ENCODE measurements around the gene PDE4D. TPM values are rescaled to one million over a fixed set of nuclear protein-coding genes. Genes with fewer than 3 reads are reported as not detected.
"Not testable (repeated sequence)": the region's sequence is repeated elsewhere in the genome, so short reads cannot be mapped to it uniquely, and the experiment has no call there.

The PDE4D gene
- polyA plus RNA-seq, 3 donors: 17.7 to 21.3 (median 19.7) TPM

- DNase-seq: no peak
Observed at GRCh38 chr5:58968350-58968749, 925.2 kb downstream of the PDE4D start.

GRCh38 chr5:58967597-58968281, 925.8 kb downstream of the PDE4D start:
- DNase-seq: no peak

GRCh38 chr5:58965677-58966414, 927.7 kb downstream of the PDE4D start:
- no peak for DNase-seq

GRCh38 chr5:58963821-58964220, 929.7 kb downstream of the PDE4D start:
- no peak for DNase-seq

- no peak for DNase-seq
Observed at GRCh38 chr5:58963361-58963760, 930.2 kb downstream of the PDE4D start.

GRCh38 chr5:58961631-58962280, 931.8 kb downstream of the PDE4D start:
- DNase-seq: no peak

GRCh38 chr5:58958701-58959100, 934.8 kb downstream of the PDE4D start:
- no peak for DNase-seq

GRCh38 chr5:58953218-58953617, 940.3 kb downstream of the PDE4D start:
- not testable (repeated sequence) for DNase-seq

- no peak for DNase-seq
Observed at GRCh38 chr5:58950224-58950623, 943.3 kb downstream of the PDE4D start.

GRCh38 chr5:58946230-58946629, 947.3 kb downstream of the PDE4D start:
- no peak for DNase-seq

- no peak for DNase-seq
Observed at GRCh38 chr5:58944221-58944620, 949.3 kb downstream of the PDE4D start.

- DNase-seq: no peak
Observed at GRCh38 chr5:58940446-58940845, 953.1 kb downstream of the PDE4D start.

- no peak for DNase-seq
Observed at GRCh38 chr5:58939664-58940063, 953.9 kb downstream of the PDE4D start.

GRCh38 chr5:58938563-58939424, 954.7 kb downstream of the PDE4D start:
- DNase-seq: no peak

GRCh38 chr5:58937031-58937681, 956.4 kb downstream of the PDE4D start:
- no peak for DNase-seq

- DNase-seq: no peak
Observed at GRCh38 chr5:58934629-58935097, 958.9 kb downstream of the PDE4D start.

- no peak for DNase-seq
Observed at GRCh38 chr5:58933891-58934628, 959.5 kb downstream of the PDE4D start.

- no peak for DNase-seq
Observed at GRCh38 chr5:58932057-58932612, 961.4 kb downstream of the PDE4D start.

GRCh38 chr5:58930520-58930919, 963.0 kb downstream of the PDE4D start:
- no peak for DNase-seq

- DNase-seq: no peak
Observed at GRCh38 chr5:58929726-58930125, 963.8 kb downstream of the PDE4D start.
